Ishikawa (cell line): ENCODE data around the gene ZNF354C.

ENCODE experiments used
- CEBPB ChIP-seq: IDR thresholded peaks from 2 replicates; pipeline ENCODE4 v1.6.1; 2012
- CREB1 ChIP-seq: IDR thresholded peaks from 2 replicates; pipeline ENCODE4 v1.6.1; 2012; ENCODE audit warnings: low read depth
- EGR1 ChIP-seq: IDR thresholded peaks from 2 replicates; pipeline ENCODE4 v1.6.1; 2012
- EP300 ChIP-seq: IDR thresholded peaks from 2 replicates; pipeline ENCODE4 v1.6.1; 2012; ENCODE audit warnings: borderline replicate concordance
- FOXM1 ChIP-seq: IDR thresholded peaks from 2 replicates; pipeline ENCODE4 v1.6.1; 2012; ENCODE audit warnings: low read depth, borderline replicate concordance
- MAX ChIP-seq: IDR thresholded peaks from 2 replicates; pipeline ENCODE4 v1.6.1; 2012
- NFIC ChIP-seq: IDR thresholded peaks from 2 replicates; pipeline ENCODE4 v1.6.1; 2012
- RAD21 ChIP-seq: IDR thresholded peaks from 2 replicates; pipeline ENCODE4 v1.6.1; 2012; ENCODE audit warnings: low read depth
- REST ChIP-seq: IDR thresholded peaks from 2 replicates; pipeline ENCODE4 v1.6.1; 2012; ENCODE audit warnings: low read depth, mild to moderate bottlenecking
- TAF1 ChIP-seq: IDR thresholded peaks from 2 replicates; pipeline ENCODE4 v1.6.1; 2012; ENCODE audit warnings: low read depth, mild to moderate bottlenecking
- TCF12 ChIP-seq: IDR thresholded peaks from 2 replicates; pipeline ENCODE4 v1.6.1; 2012; ENCODE audit warnings: low read depth
- TEAD4 ChIP-seq: IDR thresholded peaks from 2 replicates; pipeline ENCODE4 v1.6.1; 2012
- YY1 ChIP-seq: IDR thresholded peaks from 2 replicates; pipeline ENCODE4 v1.6.1; 2012; ENCODE audit warnings: low read depth
- ZBTB7A ChIP-seq: IDR thresholded peaks from 2 replicates; pipeline ENCODE4 v1.6.1; 2012; ENCODE audit warnings: low read depth
- TF ChIP-seq, protein P1 (sequence below): IDR thresholded peaks from 2 replicates; pipeline ENCODE4 v1.6.1; 2012

The ZNF354C gene

DNA sequence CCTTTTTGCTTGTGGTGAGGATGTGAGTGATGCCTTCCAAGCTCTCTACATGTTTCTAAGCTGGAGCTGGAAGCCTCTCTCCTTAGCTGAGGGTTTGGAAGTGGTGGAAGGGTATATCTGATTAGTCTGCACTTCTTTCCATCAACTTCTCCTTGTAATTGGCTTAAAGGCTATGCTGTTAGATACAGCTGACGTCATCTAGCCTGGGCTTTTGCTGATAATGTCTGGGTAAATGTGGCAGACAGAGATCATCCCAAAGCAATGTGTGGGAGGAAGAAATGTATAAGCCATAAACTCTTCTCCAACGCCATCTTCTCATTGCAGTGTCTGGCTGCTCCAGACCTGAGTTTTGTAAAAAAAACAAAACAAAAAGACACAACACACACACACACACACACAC, 29.3 kb downstream of the ZNF354C start:
- TF ChIP-seq CEBPB: no peak
- no peak for TF ChIP-seq RAD21
- TF ChIP-seq EP300: no peak
- no peak for TF ChIP-seq EGR1
- TF ChIP-seq, protein P1, sequence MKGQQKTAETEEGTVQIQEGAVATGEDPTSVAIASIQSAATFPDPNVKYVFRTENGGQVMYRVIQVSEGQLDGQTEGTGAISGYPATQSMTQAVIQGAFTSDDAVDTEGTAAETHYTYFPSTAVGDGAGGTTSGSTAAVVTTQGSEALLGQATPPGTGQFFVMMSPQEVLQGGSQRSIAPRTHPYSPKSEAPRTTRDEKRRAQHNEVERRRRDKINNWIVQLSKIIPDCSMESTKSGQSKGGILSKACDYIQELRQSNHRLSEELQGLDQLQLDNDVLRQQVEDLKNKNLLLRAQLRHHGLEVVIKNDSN: no peak
- no peak for TF ChIP-seq ZBTB7A
- TF ChIP-seq NFIC: no peak
- no peak for TF ChIP-seq YY1
- no peak for TF ChIP-seq MAX
- no peak for TF ChIP-seq TAF1

- TF ChIP-seq CREB1 (no peak), TAF1 (no peak), EP300 (no peak), YY1 (no peak), REST (no peak), FOXM1 (no peak), TEAD4 (no peak), CEBPB (no peak), RAD21 (no peak), EGR1 (no peak), MAX (no peak)
- TF ChIP-seq, protein P1: no peak
Measured at GRCh38 chr5:179110528-179110927, 50.4 kb downstream of the ZNF354C start.

GRCh38 chr5:179111267-179112207, 51.4 kb downstream of the ZNF354C start:
- TF ChIP-seq CREB1: no peak
- no peak for TF ChIP-seq RAD21
- no peak for TF ChIP-seq REST
- no peak for TF ChIP-seq CEBPB
- TF ChIP-seq, protein P1: no peak
- TF ChIP-seq YY1: no peak
- TF ChIP-seq EP300: no peak
- TF ChIP-seq ZBTB7A: no peak
- no peak for TF ChIP-seq MAX
- TF ChIP-seq EGR1: no peak
- no peak for TF ChIP-seq NFIC
- TF ChIP-seq TCF12: no peak
- no peak for TF ChIP-seq TAF1
- TF ChIP-seq FOXM1: no peak
- TF ChIP-seq TEAD4: no peak

GRCh38 chr5:179112469-179113142, 52.4 kb downstream of the ZNF354C start:
- TF ChIP-seq NFIC (no peak), TEAD4 (no peak), EP300 (no peak), CREB1 (no peak), MAX (no peak), RAD21 (no peak), EGR1 (no peak), CEBPB (no peak), YY1 (no peak), ZBTB7A (no peak), TAF1 (no peak), TCF12 (no peak), FOXM1 (no peak)
- TF ChIP-seq, protein P1: no peak
